ENCODE data around the gene PCSK6. TPM values are rescaled to one million over a fixed set of nuclear protein-coding genes. Genes with fewer than 3 reads are reported as not detected.

PCSK6 gene
- total RNA-seq, 1 donor: 6.6 TPM

DNA sequence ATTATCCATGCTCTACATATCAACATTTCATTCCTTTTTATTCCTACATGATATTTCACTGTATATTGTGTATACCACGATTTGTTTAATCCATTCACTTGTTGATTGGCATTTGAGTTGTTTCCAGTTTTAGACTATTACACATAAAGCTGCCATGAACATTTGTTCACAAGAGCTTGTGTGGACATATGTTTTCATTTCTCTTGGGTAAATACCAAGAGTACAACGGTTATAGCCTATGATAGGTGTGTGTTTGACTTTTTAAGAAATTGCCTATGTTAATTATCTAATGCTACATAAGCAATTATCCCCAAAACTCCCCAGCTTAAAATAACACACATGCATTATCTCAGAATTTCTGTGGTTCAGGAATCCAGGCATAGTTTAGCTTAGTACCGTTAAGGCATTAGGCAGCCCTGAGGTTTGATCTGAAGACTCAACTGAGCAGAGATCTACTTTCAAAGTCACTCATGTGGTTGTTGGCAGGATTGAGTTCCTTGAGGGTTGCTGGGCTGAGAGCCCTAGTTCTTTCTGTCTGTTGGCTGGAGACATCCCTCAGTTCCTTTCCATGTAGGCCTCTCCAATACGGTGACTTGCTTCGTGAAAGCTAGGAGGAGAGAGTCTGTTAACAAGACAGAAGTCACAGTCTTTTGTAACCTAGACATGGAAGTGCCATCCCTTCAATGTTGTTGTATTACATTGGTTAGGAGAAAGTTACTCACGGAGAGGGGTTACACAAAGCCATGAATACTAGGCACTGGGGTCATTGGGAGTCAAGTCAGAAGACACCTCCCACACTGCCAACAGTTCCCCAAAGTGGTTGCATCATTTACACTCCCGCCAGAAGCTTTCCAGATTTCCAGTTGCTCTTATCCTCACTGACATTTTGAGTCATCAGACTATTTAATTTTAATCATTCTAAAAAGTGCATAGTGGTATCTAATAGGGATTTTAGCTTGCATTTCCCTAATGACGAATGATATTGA lies 21.0 kb upstream of the PCSK6 start:
- H3K9me3 ChIP-seq (ENCODE audit: low read depth, low read length): peaks cover under 1% of the 10 kb centered on the region
- H3K4me1 ChIP-seq (ENCODE audit: insufficient read depth, low read length): no peaks in the 10 kb centered on the region
- H3K27me3 ChIP-seq (ENCODE audit: insufficient read depth, low read length): peaks cover 13% of the 10 kb centered on the region
- no peak overlapping the region for H3K4me3 ChIP-seq (ENCODE audit: low read length)

DNA sequence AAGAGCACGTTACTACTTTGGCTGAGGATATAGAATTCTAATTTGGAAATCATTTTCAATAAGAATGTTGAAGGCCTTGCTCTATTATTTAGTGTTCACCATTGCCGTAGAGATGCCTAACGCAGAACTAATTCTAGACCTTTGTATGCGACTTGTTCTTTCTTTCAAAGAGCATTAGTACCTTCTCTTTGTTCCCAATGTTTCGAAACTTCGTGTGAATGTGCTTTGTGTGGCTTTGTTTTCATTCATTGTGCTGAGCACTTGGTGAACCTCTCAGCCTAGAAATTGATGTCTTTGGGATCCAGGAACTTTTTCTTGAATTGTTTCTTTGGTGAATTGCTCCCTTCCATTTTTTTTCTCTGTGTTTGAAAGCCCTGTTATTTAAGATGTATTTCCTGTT lies 19.8 kb upstream of the PCSK6 start:
- H3K27me3 ChIP-seq (ENCODE audit: insufficient read depth, low read length): peaks cover 13% of the 10 kb centered on the region
- H3K4me3 ChIP-seq (ENCODE audit: low read length): no peak overlapping the region
- H3K4me1 ChIP-seq (ENCODE audit: insufficient read depth, low read length): no peaks in the 10 kb centered on the region
- no peaks in the 10 kb centered on the region for H3K9me3 ChIP-seq (ENCODE audit: low read depth, low read length)

DNA sequence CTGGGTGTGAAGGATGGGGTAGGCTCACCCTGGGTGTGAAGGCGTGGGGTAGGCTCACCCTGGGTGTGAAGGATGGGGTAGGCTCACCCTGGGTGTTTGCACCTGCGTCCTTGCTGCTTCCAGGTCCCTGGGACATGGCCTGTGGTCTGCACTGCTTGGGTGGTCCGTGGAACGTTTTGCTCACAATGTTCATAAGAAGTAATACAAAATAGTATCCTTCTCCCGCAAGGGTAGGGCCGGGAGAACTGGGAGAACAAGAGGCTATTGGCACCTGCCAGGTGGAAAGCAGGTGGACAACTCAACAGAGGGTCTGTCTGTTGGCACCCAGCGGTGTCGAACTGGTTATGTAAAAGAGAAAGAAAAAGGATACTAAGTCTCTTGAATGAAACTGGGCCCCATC lies 17.0 kb upstream of the PCSK6 start:
- Histone ChIP-seq H3K9me3 (ENCODE audit: low read depth, low read length) (no peaks in the 10 kb centered on the region), H3K27me3 (ENCODE audit: insufficient read depth, low read length) (peaks cover 17% of the 10 kb centered on the region), H3K4me3 (ENCODE audit: low read length) (no peak overlapping the region), H3K4me1 (ENCODE audit: insufficient read depth, low read length) (peaks cover 7% of the 10 kb centered on the region)

DNA sequence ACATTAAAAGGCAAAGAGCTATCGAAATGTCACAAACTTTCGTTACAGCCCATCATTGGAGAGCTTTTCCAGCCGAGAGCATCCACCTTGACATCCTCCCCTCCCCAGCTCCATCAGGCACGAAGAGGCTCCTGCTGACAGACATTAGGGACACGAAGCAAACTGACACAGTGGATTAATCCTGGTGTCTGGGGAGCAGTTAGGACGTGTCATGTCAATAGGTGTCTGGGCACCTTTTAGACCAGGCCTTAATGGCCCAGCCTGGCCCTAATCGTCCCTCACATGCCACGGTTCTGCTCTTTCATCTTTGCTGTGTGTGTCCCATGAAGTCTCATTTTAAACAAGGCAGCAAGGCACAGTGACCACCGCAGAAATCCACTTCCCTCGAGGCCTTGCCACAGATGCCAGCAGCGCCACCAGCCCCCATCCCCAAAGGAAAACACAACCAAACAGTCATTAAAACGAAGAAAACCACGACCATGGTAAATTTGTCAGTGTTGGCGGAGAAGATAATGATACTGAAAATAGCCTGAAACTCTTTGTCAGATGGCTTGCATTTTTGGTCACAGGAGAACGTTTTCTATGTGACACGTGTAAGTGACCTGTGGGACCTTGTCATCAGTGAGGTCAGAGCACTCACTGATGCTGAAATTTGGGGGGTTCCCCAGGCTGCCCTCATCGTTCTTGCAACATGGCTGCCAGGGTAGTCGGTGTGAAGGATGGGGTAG lies 16.3 kb upstream of the PCSK6 start:
- Histone ChIP-seq H3K4me1 (ENCODE audit: insufficient read depth, low read length) (peaks cover 9% of the 10 kb centered on the region), H3K9me3 (ENCODE audit: low read depth, low read length) (no peaks in the 10 kb centered on the region), H3K4me3 (ENCODE audit: low read length) (no peak overlapping the region), H3K27me3 (ENCODE audit: insufficient read depth, low read length) (peaks cover 16% of the 10 kb centered on the region)

GRCh38 chr15:101504866-101505609 lies 15.5 kb upstream of the PCSK6 start:
- Histone ChIP-seq H3K4me3 (ENCODE audit: low read length) (no peak overlapping the region), H3K9me3 (ENCODE audit: low read depth, low read length) (no peaks in the 10 kb centered on the region), H3K27me3 (ENCODE audit: insufficient read depth, low read length) (peaks cover 11% of the 10 kb centered on the region), H3K4me1 (ENCODE audit: insufficient read depth, low read length) (peaks cover 15% of the 10 kb centered on the region)

GRCh38 chr15:101504373-101504772 lies 14.9 kb upstream of the PCSK6 start:
- Histone ChIP-seq H3K27me3 (ENCODE audit: insufficient read depth, low read length) (peaks cover 9% of the 10 kb centered on the region), H3K4me3 (ENCODE audit: low read length) (no peak overlapping the region), H3K4me1 (ENCODE audit: insufficient read depth, low read length) (peaks cover 15% of the 10 kb centered on the region), H3K9me3 (ENCODE audit: low read depth, low read length) (no peaks in the 10 kb centered on the region)

DNA sequence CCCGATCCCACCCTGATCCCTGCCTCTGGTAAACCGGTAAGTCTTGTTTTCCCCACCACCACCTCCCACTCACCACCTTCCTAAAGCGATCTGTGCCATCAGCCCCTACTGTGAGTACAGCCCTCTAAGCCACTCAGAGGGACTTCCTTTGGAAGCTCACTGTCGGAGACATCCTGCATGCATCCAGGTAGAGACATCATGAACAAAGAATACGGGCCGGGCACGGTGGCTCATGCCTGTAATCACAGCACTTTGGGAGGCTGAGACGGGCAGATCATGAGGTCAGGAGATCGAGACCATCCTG lies 13.7 kb upstream of the PCSK6 start:
- peaks cover 15% of the 10 kb centered on the region for H3K4me1 ChIP-seq (ENCODE audit: insufficient read depth, low read length)
- no peaks in the 10 kb centered on the region for H3K9me3 ChIP-seq (ENCODE audit: low read depth, low read length)
- peaks cover 4% of the 10 kb centered on the region for H3K27me3 ChIP-seq (ENCODE audit: insufficient read depth, low read length)
- H3K4me3 ChIP-seq (ENCODE audit: low read length): no peak overlapping the region

DNA sequence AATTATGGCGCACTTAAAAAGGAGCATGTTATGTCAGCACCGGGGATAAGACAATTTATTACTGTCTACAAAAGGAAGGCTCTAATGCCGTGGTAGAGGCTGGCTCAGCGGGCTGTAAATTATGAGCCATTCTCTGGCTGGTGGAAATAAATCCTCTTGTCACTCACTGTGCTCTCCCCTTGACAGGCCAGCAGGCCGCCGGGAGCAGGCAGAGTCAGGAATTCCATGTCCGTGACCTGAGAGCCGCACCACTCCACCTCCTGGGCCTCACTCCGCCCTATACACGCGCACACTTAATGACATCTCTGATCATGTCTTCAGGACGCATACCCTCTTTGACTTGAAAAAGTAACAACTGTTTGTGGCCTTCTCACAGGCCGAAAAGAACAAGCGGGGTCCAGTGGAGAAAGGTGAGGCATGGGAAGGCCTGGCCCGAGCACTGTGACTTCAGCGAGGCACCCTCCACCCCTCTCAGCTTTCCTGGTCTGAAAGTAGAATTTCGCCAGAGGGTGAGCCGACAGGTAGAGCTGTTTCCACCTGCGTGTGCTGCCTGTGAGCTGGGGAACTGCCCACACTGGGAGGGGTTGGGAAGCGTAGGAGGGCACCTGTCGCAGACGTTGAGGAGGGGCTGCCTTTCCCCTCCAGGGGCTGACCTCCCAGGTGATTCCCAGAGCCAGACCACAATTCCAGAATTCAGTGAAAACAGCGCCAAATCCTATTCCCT lies 13.2 kb upstream of the PCSK6 start:
- Histone ChIP-seq H3K4me3 (ENCODE audit: low read length) (no peak overlapping the region), H3K27me3 (ENCODE audit: insufficient read depth, low read length) (peaks cover 4% of the 10 kb centered on the region), H3K9me3 (ENCODE audit: low read depth, low read length) (no peaks in the 10 kb centered on the region), H3K4me1 (ENCODE audit: insufficient read depth, low read length) (peaks cover 15% of the 10 kb centered on the region)

DNA sequence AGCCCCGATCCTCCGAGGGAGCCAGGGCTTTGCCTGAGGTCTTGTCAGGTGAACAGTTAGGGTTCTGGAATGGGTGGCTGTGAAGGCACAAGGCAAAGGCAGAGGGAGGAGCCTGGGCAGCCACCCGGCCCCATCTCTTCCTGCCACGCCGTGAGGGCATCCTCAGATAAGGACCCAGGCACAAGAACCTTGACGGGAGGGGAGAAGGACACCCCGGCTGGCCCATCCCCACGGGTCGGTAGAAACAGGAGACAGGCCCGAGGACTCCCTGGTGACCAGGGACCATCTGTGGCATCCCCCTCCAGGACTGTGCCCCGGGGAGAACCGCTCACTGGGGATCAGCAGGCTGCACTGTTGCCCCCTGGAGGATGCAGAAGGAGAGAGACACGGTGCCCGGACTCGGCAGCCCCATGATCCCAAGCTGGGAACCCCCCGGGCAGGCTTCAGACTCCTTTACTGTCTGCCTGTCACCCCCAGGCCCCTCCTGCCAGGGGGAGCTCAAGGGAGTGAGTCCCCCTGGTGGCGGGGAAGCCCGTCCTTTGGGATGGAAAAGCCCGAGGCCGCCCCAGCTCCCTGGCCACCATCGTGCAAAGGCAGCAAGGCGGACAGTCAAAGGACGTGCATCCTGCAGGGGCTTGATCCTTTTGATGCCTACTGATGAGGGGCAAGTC lies 12.3 kb upstream of the PCSK6 start:
- Histone ChIP-seq H3K4me3 (ENCODE audit: low read length) (no peak overlapping the region), H3K4me1 (ENCODE audit: insufficient read depth, low read length) (peaks cover 15% of the 10 kb centered on the region), H3K9me3 (ENCODE audit: low read depth, low read length) (no peaks in the 10 kb centered on the region), H3K27me3 (ENCODE audit: insufficient read depth, low read length) (peaks cover 4% of the 10 kb centered on the region)

GRCh38 chr15:101500865-101501551 lies 11.5 kb upstream of the PCSK6 start:
- H3K4me1 ChIP-seq (ENCODE audit: insufficient read depth, low read length): peaks cover 15% of the 10 kb centered on the region
- H3K9me3 ChIP-seq (ENCODE audit: low read depth, low read length): no peaks in the 10 kb centered on the region
- peaks cover 7% of the 10 kb centered on the region for H3K27me3 ChIP-seq (ENCODE audit: insufficient read depth, low read length)
- H3K4me3 ChIP-seq (ENCODE audit: low read length): no peak overlapping the region

GRCh38 chr15:101499863-101500713 lies 10.6 kb upstream of the PCSK6 start:
- Histone ChIP-seq H3K27me3 (ENCODE audit: insufficient read depth, low read length) (peaks cover 10% of the 10 kb centered on the region), H3K9me3 (ENCODE audit: low read depth, low read length) (no peaks in the 10 kb centered on the region), H3K4me3 (ENCODE audit: low read length) (no peak overlapping the region), H3K4me1 (ENCODE audit: insufficient read depth, low read length) (peaks cover 15% of the 10 kb centered on the region)

DNA sequence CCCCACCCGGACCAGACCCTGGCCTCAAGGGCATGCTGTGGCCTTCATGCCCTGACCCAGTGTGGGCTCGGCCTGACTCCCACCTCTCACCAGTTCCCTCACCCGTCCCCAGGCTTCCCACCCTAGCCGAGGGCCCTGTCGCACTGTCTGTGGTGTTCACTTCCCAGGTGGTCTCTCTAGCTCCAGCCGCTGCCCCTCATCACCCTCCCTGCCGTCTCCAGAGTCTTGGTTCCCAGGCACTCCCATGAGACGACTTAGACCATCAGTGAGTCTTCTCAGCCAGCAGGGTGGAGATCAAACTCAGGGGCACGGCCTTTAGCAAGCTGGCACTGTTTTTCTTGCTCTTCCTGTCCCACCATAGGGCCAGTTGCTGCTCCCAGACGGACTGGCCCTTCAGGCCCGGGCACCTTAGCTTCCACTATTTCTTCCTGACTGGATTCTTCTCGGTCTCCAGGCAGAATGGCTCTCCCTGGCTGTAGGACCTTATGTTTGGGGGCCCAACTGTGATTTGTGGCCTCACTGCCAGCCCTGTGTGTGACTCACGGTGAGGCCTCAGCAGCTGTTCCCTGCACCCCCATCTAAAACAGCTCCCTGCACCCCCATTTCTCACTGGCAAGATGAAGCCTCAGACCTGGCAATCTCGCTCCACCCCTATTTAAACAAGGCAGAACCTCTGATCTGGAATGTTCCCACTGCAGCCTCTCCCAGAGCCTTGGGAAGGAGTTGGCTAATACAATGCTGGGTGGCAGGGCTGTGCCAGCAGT lies 9.4 kb upstream of the PCSK6 start:
- Histone ChIP-seq H3K4me1 (ENCODE audit: insufficient read depth, low read length) (peaks cover 15% of the 10 kb centered on the region), H3K9me3 (ENCODE audit: low read depth, low read length) (no peaks in the 10 kb centered on the region), H3K4me3 (ENCODE audit: low read length) (no peak overlapping the region), H3K27me3 (ENCODE audit: insufficient read depth, low read length) (peaks cover 15% of the 10 kb centered on the region)

Measured in mononuclear cell (primary cell).